ENCODE measurements around the gene CDR2L.

CDR2L gene

GRCh38 chr17:74945543-74945942, 41.9 kb upstream of the CDR2L start:
- TF ChIP-seq CTCF (IDR thresholded peaks at IDR 0.05) = no peak
- no peak overlapping the region for H3K27ac Mint-ChIP-seq
- H3K9me3 Mint-ChIP-seq = no peaks in the 10 kb centered on the region
- peaks cover 85% of the 10 kb centered on the region for H3K27me3 Mint-ChIP-seq (ENCODE audit: low read depth, poor library complexity)
- no peak overlapping the region for H3K4me3 Mint-ChIP-seq
- H3K36me3 Mint-ChIP-seq (ENCODE audit: low read depth) = no peaks in the 10 kb centered on the region
- H3K4me1 Mint-ChIP-seq = peaks cover 6% of the 10 kb centered on the region
- DNase-seq = no peak

- Mint-ChIP-seq H3K27me3 (ENCODE audit: low read depth, poor library complexity) (peaks cover 85% of the 10 kb centered on the region), H3K4me3 (no peak overlapping the region), H3K4me1 (peaks cover 6% of the 10 kb centered on the region), H3K36me3 (ENCODE audit: low read depth) (no peaks in the 10 kb centered on the region), H3K9me3 (no peaks in the 10 kb centered on the region), H3K27ac (no peak overlapping the region)
- no peak for DNase-seq
- no peak for TF ChIP-seq CTCF (IDR thresholded peaks at IDR 0.05)
Observed at GRCh38 chr17:74946641-74947040, 40.8 kb upstream of the CDR2L start.

- H3K27me3 Mint-ChIP-seq (ENCODE audit: low read depth, poor library complexity) = peaks cover 80% of the 10 kb centered on the region
- H3K4me1 Mint-ChIP-seq = peaks cover 6% of the 10 kb centered on the region
- no peak for TF ChIP-seq CTCF (IDR thresholded peaks at IDR 0.05)
- H3K4me3 Mint-ChIP-seq = no peak overlapping the region
- no peak for DNase-seq
- H3K27ac Mint-ChIP-seq = no peak overlapping the region
- no peaks in the 10 kb centered on the region for H3K36me3 Mint-ChIP-seq (ENCODE audit: low read depth)
- no peaks in the 10 kb centered on the region for H3K9me3 Mint-ChIP-seq
Observed at GRCh38 chr17:74947041-74947754, 40.2 kb upstream of the CDR2L start.

- no peak overlapping the region for H3K4me3 Mint-ChIP-seq
- DNase-seq = no peak
- H3K4me1 Mint-ChIP-seq = peaks cover 11% of the 10 kb centered on the region
- no peaks in the 10 kb centered on the region for H3K36me3 Mint-ChIP-seq (ENCODE audit: low read depth)
- H3K27me3 Mint-ChIP-seq (ENCODE audit: low read depth, poor library complexity) = peaks cover 72% of the 10 kb centered on the region
- no peak for TF ChIP-seq CTCF (IDR thresholded peaks at IDR 0.05)
- no peaks in the 10 kb centered on the region for H3K9me3 Mint-ChIP-seq
- no peak overlapping the region for H3K27ac Mint-ChIP-seq
Observed at GRCh38 chr17:74949455-74950115, 37.8 kb upstream of the CDR2L start.

GRCh38 chr17:74950207-74950606, 37.2 kb upstream of the CDR2L start:
- peaks cover 69% of the 10 kb centered on the region for H3K27me3 Mint-ChIP-seq (ENCODE audit: low read depth, poor library complexity)
- no peaks in the 10 kb centered on the region for H3K9me3 Mint-ChIP-seq
- TF ChIP-seq CTCF (IDR thresholded peaks at IDR 0.05) = no peak
- DNase-seq = no peak
- no peaks in the 10 kb centered on the region for H3K36me3 Mint-ChIP-seq (ENCODE audit: low read depth)
- no peak overlapping the region for H3K4me3 Mint-ChIP-seq
- H3K4me1 Mint-ChIP-seq = peaks cover 8% of the 10 kb centered on the region
- H3K27ac Mint-ChIP-seq = no peak overlapping the region

- H3K27ac Mint-ChIP-seq = no peak overlapping the region
- peaks cover 4% of the 10 kb centered on the region for H3K4me1 Mint-ChIP-seq
- no peak for DNase-seq
- no peak for TF ChIP-seq CTCF (IDR thresholded peaks at IDR 0.05)
- H3K27me3 Mint-ChIP-seq (ENCODE audit: low read depth, poor library complexity) = peaks cover 69% of the 10 kb centered on the region
- H3K9me3 Mint-ChIP-seq = no peaks in the 10 kb centered on the region
- H3K36me3 Mint-ChIP-seq (ENCODE audit: low read depth) = no peaks in the 10 kb centered on the region
- H3K4me3 Mint-ChIP-seq = no peak overlapping the region
Observed at GRCh38 chr17:74951065-74951464, 36.4 kb upstream of the CDR2L start.
